Gastrocnemius medialis (tissue), 4 donors: Measurements from ENCODE around the gene SORBS1.
"Not testable (repeated sequence)": the region's sequence is repeated elsewhere in the genome, so short reads cannot be mapped to it uniquely, and the experiment has no call there.

ENCODE experiments used
- CTCF ChIP-seq, 5 experiments: fragments of 450-650 bp in 3 of 5; fragments of 200-600 bp in 2 of 5; sonication (generic) in 2 of 5; IDR thresholded peaks in 4 of 5; conservative IDR thresholded peaks in 1 of 5; 1 replicate in 4 of 5; 2 replicates in 1 of 5; pipeline ENCODE4 v1.5.1; 2016 to 2019; ENCODE audit warnings: antibody characterized with exemption in 5 of 5, mild to moderate bottlenecking in 3 of 5, moderate library complexity in 3 of 5
- POLR2A ChIP-seq, 2 donors: fragments of 450-650 bp; IDR thresholded peaks; one replicate each; pipeline ENCODE4 v1.6.1; 2017; ENCODE audit warnings: antibody characterized with exemption in 2 of 2, mild to moderate bottlenecking in 2 of 2, moderate library complexity in 2 of 2

DNA sequence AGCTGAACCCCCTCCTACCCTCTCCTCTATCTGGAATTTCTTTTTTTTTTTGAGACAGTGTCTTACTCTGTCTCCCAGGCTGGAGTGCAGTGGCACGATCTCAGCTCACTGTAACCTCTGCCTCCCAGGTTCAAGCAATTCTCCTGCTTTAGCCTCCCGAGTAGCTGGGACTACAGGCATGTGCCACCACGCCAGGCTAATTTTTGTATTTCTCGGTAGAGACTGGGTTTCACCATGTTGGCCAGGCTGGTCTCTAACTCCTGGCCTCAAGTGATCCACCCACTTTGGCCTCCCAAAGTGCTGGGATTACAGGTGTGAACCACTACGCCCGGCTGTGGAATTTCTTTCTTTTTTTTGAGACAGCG lies 213.8 kb downstream of the SORBS1 start:
- TF ChIP-seq CTCF (IDR thresholded peaks at IDR 0.05 in 4 of 5, conservative IDR thresholded peaks at IDR 0.05 in 1 of 5); POLR2A (IDR thresholded peaks at IDR 0.05): not testable (repeated sequence)
